HL-60 (cell line): ENCODE data around the gene LRMDA.
A peak's percentile ranks its signal among the peaks of the same experiment; 100 is the strongest.

Source experiments
- DNase-seq, 2 experiments: peaks; one replicate each; pipeline ENCODE4 v3.0.0-alpha.2; 2010 to 2020; ENCODE audit warnings: low read depth in 1 of 2, low spot score in 1 of 2
- H3K27ac ChIP-seq: fragments of 250-450 bp; sonication (Bioruptor Pico); replicated peaks from 2 replicates; pipeline ENCODE4 v1.5.1; 2020; ENCODE audit warnings: mild to moderate bottlenecking, moderate library complexity
- H3K27me3 ChIP-seq: fragments of 250-450 bp; sonication (Bioruptor Pico); 2 replicates; pipeline ENCODE4 v1.5.1; 2021; ENCODE audit warnings: mild to moderate bottlenecking, moderate library complexity; ENCODE audit not compliant: insufficient read depth, poor library complexity, severe bottlenecking
- H3K4me3 ChIP-seq: replicated peaks from 2 replicates; pipeline ENCODE4 v1.5.1; 2011; ENCODE audit warnings: mild to moderate bottlenecking, control low read depth, low read length; ENCODE audit not compliant: insufficient read depth
- CTCF ChIP-seq: IDR thresholded peaks from one replicate; pipeline ENCODE4 v1.5.1; 2011; ENCODE audit warnings: low read length, control low read depth, inconsistent platforms; ENCODE audit not compliant: insufficient read depth
- GABPA ChIP-seq: IDR thresholded peaks from 2 replicates; pipeline ENCODE4 v1.6.1; 2012; ENCODE audit warnings: low read depth
- POLR2AphosphoS5 ChIP-seq: IDR thresholded peaks from 2 replicates; pipeline ENCODE4 v1.6.1; 2012; ENCODE audit warnings: low read depth
- REST ChIP-seq: IDR thresholded peaks from 2 replicates; pipeline ENCODE4 v1.6.1; 2012; ENCODE audit warnings: low read depth; ENCODE audit not compliant: insufficient replicate concordance
- SPI1 ChIP-seq: IDR thresholded peaks from 2 replicates; pipeline ENCODE4 v1.6.1; 2012; ENCODE audit warnings: low read depth, mild to moderate bottlenecking, borderline replicate concordance

Gene LRMDA

GRCh38 chr10:76085817-76086167 lies 654.4 kb downstream of the LRMDA start:
- DNase-seq, result no peak
- Histone ChIP-seq H3K27ac (no peak overlapping the region), H3K27me3 (no peaks in the 10 kb centered on the region), H3K4me3 (no peak overlapping the region)
- no peak for TF ChIP-seq GABPA
- TF ChIP-seq SPI1, result no peak
- no peak for TF ChIP-seq POLR2AphosphoS5
- no peak for TF ChIP-seq REST
- no peak for TF ChIP-seq CTCF

GRCh38 chr10:76086170-76086760 lies 654.8 kb downstream of the LRMDA start:
- Histone ChIP-seq H3K27me3 (no peaks in the 10 kb centered on the region), H3K4me3 (no peak overlapping the region), H3K27ac (no peak overlapping the region)
- TF ChIP-seq SPI1, result no peak
- no peak for TF ChIP-seq REST
- TF ChIP-seq CTCF, result no peak
- no peak for TF ChIP-seq POLR2AphosphoS5
- no peak for TF ChIP-seq GABPA
- DNase-seq, result no peak

- TF ChIP-seq SPI1, result no peak
- TF ChIP-seq CTCF, result peak; percentile 64
- H3K27ac ChIP-seq, result no peak overlapping the region
- DNase-seq, result peak in 1 of 2 experiments; percentile 21
- no peak overlapping the region for H3K4me3 ChIP-seq
- H3K27me3 ChIP-seq, result no peaks in the 10 kb centered on the region
These were observed 655.6 kb downstream of the LRMDA start for GRCh38 chr10:76086761-76087639.
